Natural killer cell (primary cell): ENCODE data around the gene ZDHHC14. TPM values are rescaled to one million over a fixed set of nuclear protein-coding genes. Genes with fewer than 3 reads are reported as not detected.

ENCODE experiments used
- ATAC-seq, 3 donors: fragments of 150-1000 bp in 2 of 3; fragments of 200-7000 bp in 1 of 3; cut with Tn5 transposase; 1 replicate in 1 of 3; 2 replicates in 2 of 3; pipeline ENCODE4 v1.10.0; 2021; ENCODE audit warnings: mild to moderate bottlenecking in 2 of 3, moderate library complexity in 2 of 3
- DNase-seq, 2 donors: peaks; one replicate each; pipeline versions ENCODE4 v3.0.0 to v3.0.0-alpha.2; 2013 to 2021; ENCODE audit warnings: mixed read lengths in 1 of 2
- H3K27ac ChIP-seq: one replicate; pipeline ENCODE4 v1.5.1; 2013; ENCODE audit warnings: mild to moderate bottlenecking, low read length
- H3K27me3 ChIP-seq: one replicate; pipeline ENCODE4 v1.6.1; 2013; ENCODE audit warnings: low read length; ENCODE audit not compliant: control insufficient read depth, insufficient read depth
- H3K36me3 ChIP-seq: one replicate; pipeline ENCODE4 v1.6.1; 2013; ENCODE audit warnings: low read length; ENCODE audit not compliant: control insufficient read depth, insufficient read depth
- H3K4me1 ChIP-seq: one replicate; pipeline ENCODE4 v1.6.1; 2013; ENCODE audit warnings: low read length; ENCODE audit not compliant: control insufficient read depth, insufficient read depth
- H3K4me3 ChIP-seq: one replicate; pipeline ENCODE4 v1.5.1; 2013; ENCODE audit warnings: low read length
- H3K9me3 ChIP-seq: one replicate; pipeline ENCODE4 v1.6.1; 2013; ENCODE audit warnings: low read length; ENCODE audit not compliant: control insufficient read depth, insufficient read depth
- H3K27ac Mint-ChIP-seq, 2 donors: one replicate each; pipeline ENCODE4 v1.8.0; 2022; ENCODE audit warnings: mild to moderate bottlenecking in 2 of 2, mixed read lengths in 2 of 2, moderate library complexity in 1 of 2
- H3K27me3 Mint-ChIP-seq, 2 donors: one replicate each; pipeline ENCODE4 v1.8.0; 2022; ENCODE audit warnings: low read depth in 2 of 2, mixed read lengths in 2 of 2
- H3K36me3 Mint-ChIP-seq: one replicate; pipeline ENCODE4 v1.8.0; 2022; ENCODE audit warnings: mixed read lengths
- H3K4me1 Mint-ChIP-seq, 2 donors: one replicate each; pipeline ENCODE4 v1.8.0; 2022; ENCODE audit warnings: mixed read lengths in 2 of 2
- H3K4me3 Mint-ChIP-seq: one replicate; pipeline ENCODE4 v1.8.0; 2022; ENCODE audit warnings: mild to moderate bottlenecking, moderate library complexity, mixed read lengths
- H3K9me3 Mint-ChIP-seq, 2 donors: one replicate each; pipeline ENCODE4 v1.8.0; 2022; ENCODE audit warnings: mixed read lengths in 2 of 2
- WGBS: methylation state at CpG from one replicate; pipeline ENCODE4 v1.1.7; 2013; ENCODE audit warnings: missing lambda C conversion rate; ENCODE audit not compliant: insufficient coverage; 5-methylcytosine and 5-hydroxymethylcytosine counted together
- intact Hi-C: fragments of 100-400 bp; cut with micrococcal nuclease; formaldehyde crosslinking; loops from one replicate; pipeline ENCODE4 v1.14.2; 2022
- total RNA-seq, 4 donors: library from RNA; stranded (reverse); fragments of 120-200 nt in 1 of 4; gene quantifications; one replicate each; pipeline versions ENCODE4 v1.2.3 to v1.2.4, GENCODE V29; 2013 to 2022
- TF ChIP-seq, protein P1 (sequence below): fragments of 200-600 bp; IDR thresholded peaks from one replicate; pipeline ENCODE4 v1.8.0; 2022; ENCODE audit warnings: antibody characterized with exemption

The ZDHHC14 gene
- total RNA-seq, 3 donors from 2014 or later (not counting 1 experiment from before 2014, with no cell fraction given): 6.7 to 11.3 (median 10.6) TPM

DNA sequence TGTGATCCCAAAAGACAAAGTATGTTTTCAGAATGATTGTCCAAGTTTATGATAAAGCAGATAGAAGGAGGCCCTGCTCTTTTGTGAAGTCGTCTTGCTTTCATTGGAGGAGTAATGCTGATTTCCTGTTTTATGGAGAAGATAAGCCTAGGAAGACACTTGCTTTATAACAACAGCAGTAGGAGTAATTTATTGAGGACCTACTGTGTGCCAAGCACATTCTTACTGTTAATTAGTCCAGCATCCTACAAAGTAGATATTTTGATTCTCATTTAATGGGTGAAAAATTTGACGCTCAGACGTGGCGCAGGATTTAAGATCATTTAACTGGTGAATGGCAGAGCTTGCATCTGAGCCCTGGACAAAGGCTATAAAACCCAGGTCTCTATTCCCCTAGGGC is 87.6 kb downstream of the ZDHHC14 start:
- WGBS: 84% methylated on average over 4 of the region's 4 CpGs

DNA sequence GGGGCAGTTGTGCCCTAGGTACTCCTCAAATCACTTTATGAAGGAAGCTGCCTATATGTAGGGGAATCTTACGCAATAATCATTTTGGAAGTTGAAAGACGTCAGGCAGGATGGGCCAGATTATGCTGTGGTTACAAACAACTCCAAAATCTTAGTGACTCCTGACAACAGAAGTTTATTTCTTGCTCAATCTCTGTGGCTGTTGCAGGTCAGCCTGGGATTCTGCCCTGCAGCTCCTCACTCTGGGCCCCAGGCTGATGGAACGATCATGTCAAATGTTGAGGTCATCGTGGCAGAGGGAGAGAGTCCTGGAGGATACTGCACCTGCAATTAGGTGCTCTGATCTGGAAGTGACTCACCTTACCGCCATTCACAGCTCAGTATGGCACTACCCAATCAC is 88.4 kb downstream of the ZDHHC14 start:
- ATAC-seq: no peak
- TF ChIP-seq, protein P1, sequence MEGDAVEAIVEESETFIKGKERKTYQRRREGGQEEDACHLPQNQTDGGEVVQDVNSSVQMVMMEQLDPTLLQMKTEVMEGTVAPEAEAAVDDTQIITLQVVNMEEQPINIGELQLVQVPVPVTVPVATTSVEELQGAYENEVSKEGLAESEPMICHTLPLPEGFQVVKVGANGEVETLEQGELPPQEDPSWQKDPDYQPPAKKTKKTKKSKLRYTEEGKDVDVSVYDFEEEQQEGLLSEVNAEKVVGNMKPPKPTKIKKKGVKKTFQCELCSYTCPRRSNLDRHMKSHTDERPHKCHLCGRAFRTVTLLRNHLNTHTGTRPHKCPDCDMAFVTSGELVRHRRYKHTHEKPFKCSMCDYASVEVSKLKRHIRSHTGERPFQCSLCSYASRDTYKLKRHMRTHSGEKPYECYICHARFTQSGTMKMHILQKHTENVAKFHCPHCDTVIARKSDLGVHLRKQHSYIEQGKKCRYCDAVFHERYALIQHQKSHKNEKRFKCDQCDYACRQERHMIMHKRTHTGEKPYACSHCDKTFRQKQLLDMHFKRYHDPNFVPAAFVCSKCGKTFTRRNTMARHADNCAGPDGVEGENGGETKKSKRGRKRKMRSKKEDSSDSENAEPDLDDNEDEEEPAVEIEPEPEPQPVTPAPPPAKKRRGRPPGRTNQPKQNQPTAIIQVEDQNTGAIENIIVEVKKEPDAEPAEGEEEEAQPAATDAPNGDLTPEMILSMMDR: no peak
- H3K9me3 Mint-ChIP-seq: no peaks in the 10 kb centered on the region
- H3K4me3 Mint-ChIP-seq: no peak overlapping the region
- no peak overlapping the region for H3K27ac ChIP-seq
- H3K27ac Mint-ChIP-seq: peak overlapping the region in 1 of 2 donors; percentile 68
- no peaks in the 10 kb centered on the region for H3K36me3 ChIP-seq
- H3K27me3 ChIP-seq: no peaks in the 10 kb centered on the region
- WGBS: 84% methylated on average over 5 of the region's 5 CpGs
- H3K27me3 Mint-ChIP-seq: no peaks in the 10 kb centered on the region
- no peak overlapping the region for H3K4me3 ChIP-seq
- intact Hi-C loops: no loop called here
- no peaks in the 10 kb centered on the region for H3K36me3 Mint-ChIP-seq
- H3K9me3 ChIP-seq: no peaks in the 10 kb centered on the region
- peaks cover 5% of the 10 kb centered on the region for H3K4me1 ChIP-seq
- DNase-seq: no peak
- H3K4me1 Mint-ChIP-seq: peaks cover 2 to 7% of the 10 kb centered on the region in 2 donors

More for the DNA sequence above, 87.6 kb downstream of the ZDHHC14 start:
- H3K4me1 ChIP-seq: peaks cover 5% of the 10 kb centered on the region
- no peak overlapping the region for H3K27ac Mint-ChIP-seq
- no peaks in the 10 kb centered on the region for H3K27me3 Mint-ChIP-seq
- DNase-seq (no peak), ATAC-seq (no peak)
- no peaks in the 10 kb centered on the region for H3K9me3 ChIP-seq
- H3K4me1 Mint-ChIP-seq: peaks cover 0 to 5% of the 10 kb centered on the region in 2 donors
- no peak overlapping the region for H3K27ac ChIP-seq
- TF ChIP-seq, protein P1: no peak
- no peak overlapping the region for H3K4me3 Mint-ChIP-seq
- no peak overlapping the region for H3K4me3 ChIP-seq
- no peaks in the 10 kb centered on the region for H3K36me3 ChIP-seq
- H3K36me3 Mint-ChIP-seq: no peaks in the 10 kb centered on the region
- intact Hi-C loops: no loop called here
- no peaks in the 10 kb centered on the region for H3K9me3 Mint-ChIP-seq
- no peaks in the 10 kb centered on the region for H3K27me3 ChIP-seq

DNA sequence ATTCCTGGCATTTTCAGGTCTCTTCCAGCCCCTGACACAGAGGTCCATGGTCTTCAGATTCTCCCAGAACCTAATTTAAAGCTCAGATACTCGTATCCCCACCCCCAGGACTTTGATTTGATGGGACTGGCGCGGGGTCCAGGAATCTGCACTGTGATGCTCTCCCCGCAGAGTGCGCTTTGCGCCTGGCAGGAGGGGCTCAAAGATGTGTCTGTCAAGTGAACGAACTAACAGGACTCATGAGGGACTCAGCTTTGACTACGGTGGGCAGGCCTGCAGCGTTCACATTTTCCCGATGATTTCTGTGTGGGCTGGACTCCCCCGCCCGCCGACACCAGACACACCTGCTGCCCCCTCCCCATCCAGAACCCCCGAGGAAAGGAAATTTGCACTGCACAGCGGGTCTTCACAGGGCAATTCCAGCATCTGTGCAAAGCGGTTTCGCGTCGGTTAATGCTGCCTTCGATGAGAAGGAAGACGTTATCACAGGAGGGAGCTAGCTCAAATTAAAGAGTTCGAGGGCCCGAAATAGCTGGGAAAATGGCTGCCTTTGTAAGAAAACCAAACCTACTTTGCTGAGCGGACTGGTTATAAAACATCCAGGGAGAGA is 90.2 kb downstream of the ZDHHC14 start:
- ATAC-seq (no peak), DNase-seq (no peak)
- Mint-ChIP-seq H3K27me3 (peaks cover 0 to 8% of the 10 kb centered on the region in 2 donors), H3K4me3 (no peak overlapping the region), H3K27ac (no peak overlapping the region), H3K4me1 (peaks cover 9 to 10% of the 10 kb centered on the region in 2 donors), H3K9me3 (no peaks in the 10 kb centered on the region), H3K36me3 (no peaks in the 10 kb centered on the region)
- TF ChIP-seq, protein P1: no peak
- intact Hi-C loops: no loop called here
- Histone ChIP-seq H3K27ac (no peak overlapping the region), H3K36me3 (no peaks in the 10 kb centered on the region), H3K9me3 (no peaks in the 10 kb centered on the region), H3K4me1 (no peaks in the 10 kb centered on the region), H3K27me3 (no peaks in the 10 kb centered on the region), H3K4me3 (no peak overlapping the region)
- 96% methylated on average over 24 of the region's 24 CpGs for WGBS
